Panc1 (cell line): ENCODE results near the gene ASCL2. TPM values are rescaled to one million over a fixed set of nuclear protein-coding genes. Genes with fewer than 3 reads are reported as not detected.

Source experiments
- ATAC-seq: fragments of 200-7000 bp; cut with Tn5 transposase; 2 replicates; pipeline ENCODE4 v1.9.1; 2020; ENCODE audit warnings: mild to moderate bottlenecking, moderate library complexity
- BruUV-seq: library from RNA; stranded (reverse); fragments of 400-500 nt; replicated peaks from 2 replicates; lab custom pipeline; 2021; lab: Mats Ljungman, UMichigan
- CTCF ChIA-PET: fragments of 300-600 bp; sonication (Branson Sonifier 250); formaldehyde crosslinking; loops from one replicate; lab custom pipeline; 2022; ENCODE audit warnings: antibody characterized with exemption; lab: Charles Lee
- POLR2A ChIA-PET: fragments of 300-600 bp; sonication (Branson Sonifier 250); formaldehyde crosslinking; loops from one replicate; lab custom pipeline; 2022; ENCODE audit warnings: antibody characterized with exemption; lab: Charles Lee
- DNase-seq: peaks from one replicate; pipeline ENCODE4 v3.0.0-alpha.2; 2010; ENCODE audit warnings: low read depth, low spot score
- H3K27ac ChIP-seq: 2 replicates; pipeline ENCODE4 v1.5.1; 2011; ENCODE audit warnings: mild to moderate bottlenecking, low read length, inconsistent platforms
- H3K27me3 ChIP-seq: fragments of 200-500 bp; sonication (Bioruptor generic); 2 replicates; pipeline ENCODE4 v1.6.0; 2014; ENCODE audit warnings: low read length, inconsistent platforms; ENCODE audit not compliant: control insufficient read depth, insufficient read depth
- H3K36me3 ChIP-seq: fragments of 200-500 bp; sonication (Bioruptor generic); 2 replicates; pipeline ENCODE4 v1.5.1; 2014; ENCODE audit warnings: inconsistent platforms, mild to moderate bottlenecking, low read length, moderate library complexity; ENCODE audit not compliant: control insufficient read depth, insufficient read depth
- H3K4me1 ChIP-seq: 2 replicates; pipeline ENCODE4 v1.5.1; 2011; ENCODE audit warnings: inconsistent platforms, mild to moderate bottlenecking, low read length, moderate library complexity; ENCODE audit not compliant: control insufficient read depth, insufficient read depth
- H3K4me3 ChIP-seq, 2 experiments: 2 replicates each; pipeline ENCODE4 v1.5.1; 2011 to 2012; ENCODE audit warnings: low read depth in 2 of 2, low read length in 2 of 2, mild to moderate bottlenecking in 2 of 2, inconsistent platforms in 1 of 2, moderate library complexity in 1 of 2
- H3K9me3 ChIP-seq: fragments of 200-500 bp; sonication (Bioruptor generic); 2 replicates; pipeline ENCODE4 v1.5.1; 2014; ENCODE audit warnings: low read depth, mild to moderate bottlenecking, inconsistent platforms, low read length, moderate library complexity; ENCODE audit not compliant: control insufficient read depth, insufficient read depth
- CTCF ChIP-seq: fragments of 450-650 bp; IDR thresholded peaks from 2 replicates; pipeline ENCODE4 v1.5.1; 2017; ENCODE audit warnings: mild to moderate bottlenecking
- POLR2AphosphoS5 ChIP-seq: IDR thresholded peaks from 2 replicates; pipeline ENCODE4 v1.6.1; 2012; ENCODE audit warnings: mild to moderate bottlenecking, low read depth, low read length, moderate library complexity
- REST ChIP-seq, 2 experiments: IDR thresholded peaks; 2 replicates each; pipeline ENCODE4 v1.6.1; 2011 to 2012; ENCODE audit warnings: low read depth in 2 of 2, control low read depth in 1 of 2, low read length in 1 of 2, mild to moderate bottlenecking in 1 of 2, moderate library complexity in 1 of 2; ENCODE audit not compliant: insufficient read depth in 1 of 2
- SIN3A ChIP-seq: IDR thresholded peaks from 2 replicates; pipeline ENCODE4 v1.6.1; 2012; ENCODE audit warnings: low read depth, mild to moderate bottlenecking, low read length, moderate library complexity, borderline replicate concordance; ENCODE audit not compliant: insufficient read depth
- TCF7L2 ChIP-seq: IDR thresholded peaks from 2 replicates; pipeline ENCODE4 v1.6.1; 2011; ENCODE audit warnings: mild to moderate bottlenecking, low read depth, low read length, inconsistent platforms
- in situ Hi-C: cut with HindIII; loops from 2 replicates; pipeline ENCODE4 v1.10.0; 2016; ENCODE audit warnings: low sequenced_read_pairs, low pct_unique_long_range_greater_than_20kb
- intact Hi-C: fragments of 100-400 bp; cut with micrococcal nuclease; formaldehyde crosslinking; loops from one replicate; pipeline ENCODE4 v1.10.0; 2022; ENCODE audit not compliant: unreplicated experiment
- total RNA-seq: library from RNA; stranded (reverse); gene quantifications from one replicate; pipeline ENCODE4 v1.2.1, GENCODE V29; 2021; ENCODE audit not compliant: unreplicated experiment

The ASCL2 gene
- total RNA-seq, 1 experiment from 2014 or later, result not detected

- intact Hi-C loops (loop anchor here (10.0 kb wide), 1 partner anchor 213 kb away; no protein-coding TSS in a partner anchor), in situ Hi-C loops (no loop called here)
- Histone ChIP-seq H3K27ac (no peak overlapping the region), H3K9me3 (no peaks in the 10 kb centered on the region), H3K4me3 (no peak overlapping the region), H3K4me1 (peaks cover 18% of the 10 kb centered on the region), H3K27me3 (no peaks in the 10 kb centered on the region), H3K36me3 (no peaks in the 10 kb centered on the region)
- ATAC-seq (peak; percentile 33), DNase-seq (no peak)
- POLR2A ChIA-PET, result no interaction called here
- BruUV-seq, result no TSS peak
- TF ChIP-seq TCF7L2 (no peak), POLR2AphosphoS5 (no peak), SIN3A (no peak), REST (IDR thresholded peaks at IDR 0.05; ENCODE audit: insufficient read depth in 1 of 2, low read depth in 2 of 2, low read length in 1 of 2) (no peak), CTCF (no peak)
- CTCF ChIA-PET, result interaction anchor here (0.6 to 1.2 kb wide), 3 partner anchors 19 to 108 kb away, joined by 3 read pairs; partner anchors contain the start of gene TSSC4
Observed at GRCh38 chr11:2311353-2312133, 41.2 kb upstream of the ASCL2 start.

DNA sequence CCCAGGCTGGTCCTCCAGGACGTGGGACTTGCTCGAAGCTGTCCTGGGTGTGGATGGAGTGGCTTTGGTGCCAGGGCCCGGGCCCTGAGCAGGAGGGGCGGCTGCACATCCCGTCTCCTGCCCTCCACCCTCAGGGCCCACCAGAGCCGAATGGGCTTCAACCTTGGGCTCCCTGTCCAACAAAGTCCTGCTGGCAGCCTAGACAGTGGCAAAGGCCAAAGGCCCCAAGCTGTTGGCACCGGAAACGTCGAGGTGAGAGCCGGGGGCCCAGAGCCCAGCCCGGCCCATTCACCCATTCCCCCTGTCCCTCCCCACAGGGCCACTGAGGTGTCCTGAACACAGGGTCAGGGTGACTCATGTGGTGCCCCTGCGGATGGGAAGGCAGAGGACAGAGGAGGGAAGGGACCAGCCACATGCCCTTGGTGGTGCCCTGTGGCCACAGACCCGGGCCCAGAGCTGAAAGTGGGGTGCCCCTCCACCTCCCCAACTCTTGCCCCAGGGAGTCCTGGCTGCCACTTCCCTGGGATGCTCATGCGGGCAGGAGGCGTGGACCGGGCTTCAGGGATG, 40.5 kb upstream of the ASCL2 start:
- BruUV-seq, result no TSS peak
- CTCF ChIA-PET, result interaction anchor here (1.0 to 1.2 kb wide), 2 partner anchors 90 to 108 kb away, joined by 3 read pairs; partner anchors contain the start of gene TSSC4
- intact Hi-C loops, result loop anchor here (10.0 kb wide), 1 partner anchor 214 kb away; no protein-coding TSS in a partner anchor
- no peak overlapping the region for H3K27ac ChIP-seq
- H3K9me3 ChIP-seq, result no peaks in the 10 kb centered on the region
- H3K36me3 ChIP-seq, result no peaks in the 10 kb centered on the region
- no peak for DNase-seq
- no peaks in the 10 kb centered on the region for H3K27me3 ChIP-seq
- no peak for ATAC-seq
- in situ Hi-C loops, result no loop called here
- H3K4me3 ChIP-seq, result no peak overlapping the region
- H3K4me1 ChIP-seq, result peaks cover 18% of the 10 kb centered on the region
- TF ChIP-seq TCF7L2, result no peak
- no peak for TF ChIP-seq CTCF
- TF ChIP-seq POLR2AphosphoS5, result no peak
- POLR2A ChIA-PET, result no interaction called here
